Thyroid gland (tissue), 4 donors: ENCODE data around the gene CEBPG.

ENCODE experiments used
- CTCF ChIP-seq, 6 experiments: fragments of 200-600 bp in 3 of 6; fragments of 450-650 bp in 3 of 6; sonication (generic) in 3 of 6; IDR thresholded peaks; one replicate each; pipeline ENCODE4 v1.5.1; 2016 to 2019; ENCODE audit warnings: antibody characterized with exemption in 6 of 6, mild to moderate bottlenecking in 2 of 6, inconsistent platforms in 1 of 6, moderate library complexity in 1 of 6
- POLR2A ChIP-seq, 2 donors: fragments of 450-650 bp; IDR thresholded peaks; one replicate each; pipeline ENCODE4 v1.6.1; 2017; ENCODE audit warnings: antibody characterized with exemption in 2 of 2, mild to moderate bottlenecking in 2 of 2, moderate library complexity in 1 of 2

- TF ChIP-seq POLR2A (IDR thresholded peaks at IDR 0.05) (no peak), CTCF (IDR thresholded peaks at IDR 0.05) (no peak)
Observed at GRCh38 chr19:33428627-33429125, 55.2 kb downstream of the CEBPG start.
